ENCODE measurements around the gene FBN2.
"Not testable (repeated sequence)": the region's sequence is repeated elsewhere in the genome, so short reads cannot be mapped to it uniquely, and the experiment has no call there.

Gene FBN2

DNA sequence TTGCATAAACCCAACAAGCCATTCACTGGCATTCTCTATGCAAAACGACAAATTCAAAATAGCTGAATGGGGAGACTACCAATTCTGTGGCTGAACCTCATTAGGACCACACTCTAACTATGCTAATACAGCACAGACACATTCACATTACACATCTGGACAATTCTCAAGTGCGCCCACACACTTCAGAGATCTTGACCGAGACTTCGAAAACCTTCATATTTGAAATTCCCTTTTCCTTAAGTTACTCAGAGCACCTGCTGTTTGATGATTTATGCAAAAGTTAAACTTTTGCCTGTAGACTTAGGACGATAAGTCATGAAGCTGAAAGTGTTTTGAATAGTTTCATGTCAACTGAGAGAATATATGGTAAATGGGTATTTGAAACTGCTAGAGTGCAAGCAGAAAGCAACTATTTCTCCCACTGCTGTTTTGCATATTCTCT lies 111.9 kb downstream of the FBN2 start:
- no peak for DNase-seq (ENCODE audit: low read depth in 2 of 2)

- DNase-seq (ENCODE audit: low read depth in 2 of 2) = no peak
Observed at GRCh38 chr5:128424646-128425045, 113.4 kb downstream of the FBN2 start.

GRCh38 chr5:128422612-128423011 lies 115.4 kb downstream of the FBN2 start:
- DNase-seq (ENCODE audit: low read depth in 2 of 2) = no peak

DNA sequence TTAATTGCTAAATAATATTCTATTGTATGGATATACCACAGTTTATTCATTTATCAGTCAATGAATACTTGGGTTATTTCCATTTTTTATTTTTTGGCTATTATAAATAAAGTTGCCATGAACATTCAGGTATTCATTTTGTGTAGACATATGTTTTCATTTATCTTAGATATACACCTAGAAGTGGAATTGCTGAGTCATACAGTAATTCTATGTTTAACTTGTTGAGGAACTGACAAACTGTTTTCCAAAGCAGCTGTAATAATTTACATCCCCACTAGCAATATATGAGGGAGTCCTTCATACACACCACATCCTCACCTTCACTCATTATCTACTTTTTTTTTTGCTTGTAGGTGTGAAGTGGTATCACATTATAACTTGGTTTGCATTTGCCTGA lies 123.6 kb downstream of the FBN2 start:
- DNase-seq (ENCODE audit: low read depth in 2 of 2) = no peak

DNA sequence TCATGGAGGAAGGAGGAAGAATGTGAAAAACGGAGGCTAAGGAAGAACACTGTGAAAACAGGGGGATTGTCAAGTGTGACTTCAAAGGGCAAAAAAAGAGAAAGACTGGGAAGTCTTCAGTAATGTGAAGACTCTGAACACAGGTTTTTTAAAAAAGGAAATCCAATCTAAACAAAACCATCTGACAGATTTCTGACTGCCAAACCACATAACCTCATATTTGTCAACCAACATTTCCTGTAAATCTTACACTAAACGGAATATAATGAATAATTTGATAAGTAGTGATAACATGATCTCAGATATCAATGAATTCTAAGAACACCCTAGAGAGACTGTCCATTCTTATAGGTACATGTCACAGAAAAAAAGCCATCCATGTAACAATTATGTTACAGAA lies 124.7 kb downstream of the FBN2 start:
- DNase-seq (ENCODE audit: low read depth in 2 of 2) = no peak

- DNase-seq (ENCODE audit: low read depth in 2 of 2) = no peak
Observed at GRCh38 chr5:128412145-128412930, 125.7 kb downstream of the FBN2 start.

- DNase-seq (ENCODE audit: low read depth in 2 of 2) = no peak
Observed at GRCh38 chr5:128409166-128409800, 128.8 kb downstream of the FBN2 start.

GRCh38 chr5:128408622-128409021 lies 129.4 kb downstream of the FBN2 start:
- DNase-seq (ENCODE audit: low read depth in 2 of 2) = no peak

GRCh38 chr5:128407944-128408343 lies 130.1 kb downstream of the FBN2 start:
- no peak for DNase-seq (ENCODE audit: low read depth in 2 of 2)

DNA sequence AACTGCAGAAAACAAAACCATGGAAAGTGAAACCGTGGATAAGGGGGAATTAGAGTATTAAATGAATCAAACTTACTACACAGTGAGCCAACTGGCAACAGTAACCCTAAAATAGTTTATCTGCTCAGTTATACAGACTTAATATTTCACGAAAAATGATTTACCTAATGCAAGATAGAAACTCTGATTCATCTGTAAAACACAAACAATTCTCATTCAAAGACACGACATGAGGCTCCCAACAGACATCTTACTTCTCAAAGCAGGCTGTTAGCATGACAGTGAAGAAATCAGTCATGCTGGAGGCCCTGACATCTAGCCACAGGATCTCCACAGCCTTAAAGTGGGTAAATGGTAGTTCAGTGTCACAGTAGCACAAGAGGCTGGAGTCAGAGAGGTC lies 131.2 kb downstream of the FBN2 start:
- DNase-seq (ENCODE audit: low read depth in 2 of 2) = no peak

DNA sequence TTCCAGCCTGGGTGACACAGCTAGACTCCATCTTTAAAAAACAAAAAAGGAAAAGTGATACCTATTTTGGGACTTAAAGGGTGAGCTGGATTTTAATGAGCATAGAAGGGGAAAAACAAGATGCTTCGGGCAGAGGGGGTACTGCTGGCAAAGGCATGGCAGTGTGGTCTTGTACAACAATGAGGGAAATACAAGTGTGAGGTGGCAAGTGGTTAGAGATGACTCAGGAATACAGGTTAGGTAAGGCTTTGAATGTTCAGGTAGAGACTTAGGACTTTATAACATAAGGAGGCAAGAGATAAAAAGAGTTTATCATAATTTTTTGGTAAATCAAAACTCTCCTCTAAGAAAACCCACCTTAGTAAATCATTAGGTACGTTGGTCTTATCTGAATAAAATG lies 132.9 kb downstream of the FBN2 start:
- no peak for DNase-seq (ENCODE audit: low read depth in 2 of 2)

DNA sequence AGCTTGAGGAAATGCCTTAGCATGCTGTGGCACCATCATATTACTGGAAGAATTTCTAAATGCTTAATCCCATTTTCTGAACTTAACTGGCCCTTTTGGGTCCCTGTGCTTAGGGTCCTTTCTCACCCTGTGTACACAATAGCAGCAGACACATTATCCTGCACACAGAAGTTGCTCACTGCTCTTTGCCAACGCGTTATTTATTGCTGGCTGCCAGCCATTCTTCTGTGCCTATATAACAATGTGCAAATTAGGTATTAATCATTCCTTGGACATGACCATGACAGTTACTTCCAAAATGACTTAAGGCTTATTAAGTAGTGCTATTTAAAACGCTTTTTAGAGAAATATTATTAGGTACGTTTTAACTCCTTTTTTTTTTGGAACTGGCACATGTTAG lies 134.7 kb downstream of the FBN2 start:
- no peak for DNase-seq (ENCODE audit: low read depth in 2 of 2)

GRCh38 chr5:128402506-128402905 lies 135.5 kb downstream of the FBN2 start:
- no peak for DNase-seq (ENCODE audit: low read depth in 2 of 2)

DNA sequence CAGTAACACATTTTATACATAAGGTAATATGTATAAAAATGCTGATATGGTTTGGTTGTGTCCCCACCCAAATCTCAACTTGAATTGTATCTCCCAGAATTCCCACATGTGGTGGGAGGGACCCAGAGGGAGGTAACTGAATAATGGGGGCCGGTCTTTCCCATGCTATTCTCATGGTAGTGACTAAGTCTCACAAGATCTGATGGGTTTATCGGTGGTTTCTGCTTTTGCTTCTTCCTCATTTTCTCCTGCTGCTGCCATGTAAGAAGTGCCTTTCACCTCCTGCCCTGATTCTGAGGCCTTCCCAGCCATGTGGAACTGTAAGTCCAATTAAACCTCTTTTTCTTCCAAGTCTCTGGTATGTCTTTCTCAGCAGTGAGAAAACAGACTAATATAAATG lies 137.3 kb downstream of the FBN2 start:
- DNase-seq (ENCODE audit: low read depth in 2 of 2) = not testable (repeated sequence)

- no peak for DNase-seq (ENCODE audit: low read depth in 2 of 2)
Observed at GRCh38 chr5:128399111-128399510, 138.9 kb downstream of the FBN2 start.

DNA sequence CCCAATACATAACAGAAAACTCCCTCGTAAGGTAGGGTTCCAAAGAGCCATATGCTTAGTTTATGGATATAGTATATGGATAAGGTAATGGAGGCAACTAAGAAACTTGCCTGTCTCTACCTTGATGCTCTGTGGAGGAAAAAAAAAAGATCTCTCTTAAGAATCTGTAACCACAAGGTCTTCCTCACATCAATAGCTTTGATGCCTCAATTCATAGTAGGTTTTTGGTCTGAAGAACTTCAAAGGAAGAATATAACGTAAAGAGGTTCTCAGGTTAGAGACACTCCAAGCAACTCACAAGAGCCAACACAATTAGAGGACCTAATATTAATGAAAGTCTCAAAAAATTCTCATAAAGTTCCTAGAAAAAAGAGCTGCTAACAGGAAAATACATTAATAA lies 140.2 kb downstream of the FBN2 start:
- DNase-seq (ENCODE audit: low read depth in 2 of 2) = no peak

- DNase-seq (ENCODE audit: low read depth in 2 of 2) = no peak
Observed at GRCh38 chr5:128395073-128395472, 143.0 kb downstream of the FBN2 start.

GRCh38 chr5:128384068-128384467 lies 154.0 kb downstream of the FBN2 start:
- DNase-seq (ENCODE audit: low read depth in 2 of 2) = no peak

DNA sequence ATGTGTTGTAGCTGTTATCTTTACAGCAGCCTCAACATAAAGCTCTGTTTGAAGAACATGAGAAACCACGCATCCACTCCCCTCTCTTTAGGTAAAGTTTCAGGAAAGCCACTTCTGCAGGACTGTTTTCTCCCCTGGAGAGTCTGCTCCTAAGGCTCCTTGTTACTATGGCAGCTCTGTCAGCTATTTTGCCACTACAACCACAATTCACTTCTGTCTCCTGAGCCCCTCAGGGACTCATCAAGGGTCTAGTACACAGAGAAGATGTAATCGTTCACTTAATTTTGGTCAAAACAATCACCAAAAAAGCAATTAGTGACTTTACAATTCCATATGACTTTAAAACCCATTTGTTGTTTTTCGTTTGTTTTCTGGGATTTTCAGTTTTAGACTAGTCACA lies 157.7 kb downstream of the FBN2 start:
- DNase-seq (ENCODE audit: low read depth in 2 of 2) = no peak

GRCh38 chr5:128378632-128379031 lies 159.4 kb downstream of the FBN2 start:
- DNase-seq (ENCODE audit: low read depth in 2 of 2) = no peak

DNA sequence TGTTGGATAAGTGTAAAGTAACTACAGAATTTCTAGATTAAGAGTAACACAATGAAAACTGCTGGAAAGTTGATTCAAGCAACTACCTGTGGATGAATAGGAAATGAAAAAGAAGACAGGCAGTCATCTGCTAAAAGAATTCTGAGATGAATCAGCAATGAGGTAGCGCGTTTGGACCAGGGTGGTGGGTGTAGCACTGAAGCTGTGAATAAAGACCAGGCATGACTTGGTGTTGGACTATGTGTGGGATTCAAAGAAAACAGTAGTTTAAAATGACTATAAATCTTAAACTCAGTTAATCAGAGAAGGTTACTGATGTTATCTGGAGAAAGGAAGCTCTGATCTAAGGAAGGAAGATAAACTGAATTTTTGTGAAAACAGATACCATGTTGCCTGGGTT lies 159.8 kb downstream of the FBN2 start:
- DNase-seq (ENCODE audit: low read depth in 2 of 2) = no peak

- DNase-seq (ENCODE audit: low read depth in 2 of 2) = no peak
Observed at GRCh38 chr5:128376577-128376976, 161.5 kb downstream of the FBN2 start.

DNA sequence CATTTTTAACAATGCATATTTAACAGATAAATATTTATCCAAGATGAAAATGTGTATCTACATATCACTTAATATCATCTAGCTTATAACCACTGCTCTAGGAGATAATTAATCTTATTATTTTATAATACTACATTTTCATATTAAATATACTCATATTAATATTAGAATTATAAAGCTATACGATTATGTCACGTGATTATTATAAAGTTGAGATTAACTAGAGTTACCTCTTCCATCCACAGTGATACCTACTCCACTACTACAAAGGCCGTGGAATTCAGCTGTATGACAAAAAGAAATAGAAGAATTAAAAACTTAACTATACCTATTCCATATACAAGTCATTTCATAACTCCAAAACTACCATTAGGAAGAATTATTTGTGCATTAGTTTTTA lies 171.9 kb downstream of the FBN2 start:
- DNase-seq (ENCODE audit: low read depth in 2 of 2) = no peak

DNA sequence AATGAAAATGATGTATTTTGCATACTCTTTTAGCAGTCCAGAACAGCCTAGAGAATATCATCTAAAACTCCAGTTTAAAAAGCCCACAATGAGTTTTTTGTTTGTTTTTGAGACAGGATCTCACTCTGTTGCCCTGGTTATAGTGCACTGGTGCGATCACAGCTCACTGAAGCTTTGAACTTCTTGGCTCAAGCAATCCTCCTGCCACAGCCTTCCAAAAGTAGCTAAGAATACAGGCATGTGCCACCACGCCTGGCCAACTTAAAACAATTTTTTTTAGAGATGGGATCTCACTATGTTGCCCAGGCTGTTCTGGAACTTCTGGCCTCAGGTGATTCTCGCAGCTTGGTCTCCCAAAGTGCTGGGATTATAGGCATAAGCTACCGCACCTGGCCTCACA lies 175.7 kb downstream of the FBN2 start:
- DNase-seq (ENCODE audit: low read depth in 2 of 2) = no peak

Measured in stimulated activated CD4-positive, alpha-beta T cell treated with anti-CD3 and anti-CD28 coated beads, Interleukin-1b, Interleukin-23, amount 100 ng/mL, for 4 hours (primary cell).